HCT116 (cell line): Measurements from ENCODE around the gene ITPR2. TPM values are rescaled to one million over a fixed set of nuclear protein-coding genes. Genes with fewer than 3 reads are reported as not detected.

ENCODE experiments used
- ATAC-seq: fragments of 200-7000 bp; cut with Tn5 transposase; 2 replicates; pipeline ENCODE4 v1.9.1; 2020; ENCODE audit warnings: mild to moderate bottlenecking, moderate library complexity
- BruUV-seq: library from RNA; stranded (reverse); fragments of 400-500 nt; replicated peaks from 2 replicates; lab custom pipeline; 2021; lab: Mats Ljungman, UMichigan
- CTCF ChIA-PET: fragments of 300-600 bp; sonication (Branson Sonifier 250); formaldehyde crosslinking; loops from one replicate; lab custom pipeline; 2021; ENCODE audit warnings: antibody characterized with exemption; lab: Charles Lee
- POLR2A ChIA-PET: fragments of 300-600, 350-600 bp; sonication (Branson Sonifier 250); formaldehyde crosslinking; loops from one replicate; lab custom pipeline; 2021; ENCODE audit warnings: antibody characterized with exemption; lab: Charles Lee
- RAD21 ChIA-PET, 2 experiments: fragments of 300-600 bp; sonication (Branson Sonifier 250); formaldehyde crosslinking; loops; one replicate each; lab custom pipeline; 2023; ENCODE audit warnings: low total read pairs in 2 of 2; ENCODE audit not compliant: uncharacterized antibody in 2 of 2, unreplicated experiment in 2 of 2, low non-redundant PET in 1 of 2; lab: Charles Lee
- DNase-seq: peaks from one replicate; pipeline ENCODE4 v3.0.0-alpha.2; 2010; ENCODE audit warnings: low read depth, low spot score
- H2AFZ ChIP-seq: fragments of 200-600 bp; shearing (Covaris generic), sonication (generic); 2 replicates; pipeline ENCODE4 v1.6.1; 2017; ENCODE audit warnings: low read depth, mixed run types, mixed read lengths, antibody characterized with exemption, low read length; ENCODE audit not compliant: poor library complexity, severe bottlenecking
- H3K27ac ChIP-seq: 2 replicates; pipeline ENCODE4 v1.5.1; 2012; ENCODE audit warnings: low read depth, low read length
- H3K27me3 ChIP-seq: fragments of 200-600 bp; sonication (generic); 2 replicates; pipeline ENCODE4 v1.6.1; 2016; ENCODE audit warnings: mixed run types, low read length, mixed read lengths; ENCODE audit not compliant: insufficient read depth
- H3K36me3 ChIP-seq, 2 experiments: fragments of 200-500 bp in 1 of 2; fragments of 200-600 bp in 1 of 2; sonication (Bioruptor generic) in 1 of 2; sonication (generic) in 1 of 2; 2 replicates each; pipeline versions ENCODE4 v1.5.1 to v1.6.1; 2014 to 2016; ENCODE audit warnings: low read length in 2 of 2, inconsistent platforms in 1 of 2, mixed read lengths in 1 of 2, mixed run types in 1 of 2; ENCODE audit not compliant: insufficient read depth in 2 of 2, control insufficient read depth in 1 of 2
- H3K4me1 ChIP-seq, 2 experiments: fragments of 200-600 bp in 1 of 2; sonication (generic) in 1 of 2; 2 replicates each; pipeline versions ENCODE4 v1.5.1 to v1.6.1; 2012 to 2017; ENCODE audit warnings: low read length in 2 of 2, inconsistent platforms in 1 of 2, mild to moderate bottlenecking in 1 of 2, mixed read lengths in 1 of 2, mixed run types in 1 of 2, moderate library complexity in 1 of 2; ENCODE audit not compliant: insufficient read depth in 2 of 2, control insufficient read depth in 1 of 2
- H3K4me2 ChIP-seq: fragments of 200-600 bp; sonication (generic); 2 replicates; pipeline ENCODE4 v1.6.1; 2017; ENCODE audit warnings: mixed run types, low read length, mixed read lengths
- H3K4me3 ChIP-seq, 2 experiments: fragments of 200-600 bp in 1 of 2; sonication (generic) in 1 of 2; replicated peaks in 1 of 2; 2 replicates each; pipeline ENCODE4 v1.5.1; 2011 to 2016; ENCODE audit warnings: low read length in 2 of 2, control low read depth in 1 of 2, low read depth in 1 of 2, mild to moderate bottlenecking in 1 of 2, mixed read lengths in 1 of 2, mixed run types in 1 of 2
- H3K79me2 ChIP-seq: fragments of 200-600 bp; sonication (generic); 2 replicates; pipeline ENCODE4 v1.6.1; 2017; ENCODE audit warnings: mild to moderate bottlenecking, mixed run types, low read length, moderate library complexity, mixed read lengths; ENCODE audit not compliant: insufficient read depth
- H3K9ac ChIP-seq: fragments of 200-600 bp; sonication (generic); 2 replicates; pipeline ENCODE4 v1.6.1; 2016; ENCODE audit warnings: low read length, mixed read lengths
- H3K9me2 ChIP-seq: fragments of 200-600 bp; sonication (generic), shearing (Covaris generic); 2 replicates; pipeline ENCODE4 v1.6.1; 2017; ENCODE audit warnings: mixed run types, mild to moderate bottlenecking, moderate library complexity; ENCODE audit not compliant: insufficient read depth
- H3K9me3 ChIP-seq, 2 experiments: fragments of 200-500 bp in 1 of 2; fragments of 200-600 bp in 1 of 2; sonication (Bioruptor generic) in 1 of 2; sonication (generic) in 1 of 2; 2 replicates each; pipeline ENCODE4 v1.6.1; 2014 to 2017; ENCODE audit warnings: low read length in 2 of 2, mixed read lengths in 2 of 2, inconsistent platforms in 1 of 2, low read depth in 1 of 2, mild to moderate bottlenecking in 1 of 2, mixed run types in 1 of 2, moderate library complexity in 1 of 2; ENCODE audit not compliant: control insufficient read depth in 1 of 2, insufficient read depth in 1 of 2
- H4K20me1 ChIP-seq: fragments of 200-600 bp; sonication (generic), shearing (Covaris generic); 2 replicates; pipeline ENCODE4 v1.6.1; 2017; ENCODE audit warnings: mixed run types, mild to moderate bottlenecking, moderate library complexity; ENCODE audit not compliant: insufficient read depth
- ATF3 ChIP-seq: IDR thresholded peaks from 2 replicates; pipeline ENCODE4 v1.6.1; 2012
- CBX3 ChIP-seq: IDR thresholded peaks from 2 replicates; pipeline ENCODE4 v1.6.1; 2012; ENCODE audit warnings: low read depth
- CEBPB ChIP-seq: IDR thresholded peaks from 2 replicates; pipeline ENCODE4 v1.6.1; 2012; ENCODE audit warnings: low read depth
- CTCF ChIP-seq, 3 experiments: fragments of 200-600 bp in 1 of 3; sonication (generic) in 1 of 3; IDR thresholded peaks in 2 of 3; conservative IDR thresholded peaks in 1 of 3; 2 replicates each; pipeline ENCODE4 v1.5.1; 2012 to 2017; ENCODE audit warnings: low read depth in 2 of 3, low read length in 2 of 3, antibody characterized with exemption in 1 of 3, borderline replicate concordance in 1 of 3, control low read depth in 1 of 3, mild to moderate bottlenecking in 1 of 3, mixed read lengths in 1 of 3, mixed run types in 1 of 3, moderate library complexity in 1 of 3; ENCODE audit not compliant: insufficient read depth in 1 of 3
- EGR1 ChIP-seq: IDR thresholded peaks from 2 replicates; pipeline ENCODE4 v1.6.1; 2012; ENCODE audit warnings: low read depth
- ELF1 ChIP-seq: IDR thresholded peaks from 2 replicates; pipeline ENCODE4 v1.6.1; 2012; ENCODE audit warnings: low read depth, borderline replicate concordance
- FOSL1 ChIP-seq: IDR thresholded peaks from 2 replicates; pipeline ENCODE4 v1.6.1; 2012; ENCODE audit warnings: low read depth
- MAX ChIP-seq: IDR thresholded peaks from 2 replicates; pipeline ENCODE4 v1.6.1; 2012
- POLR2A ChIP-seq: IDR thresholded peaks from 2 replicates; pipeline ENCODE4 v1.7.0; 2011; ENCODE audit warnings: borderline replicate concordance; ENCODE audit not compliant: insufficient read depth, insufficient read length; ENCODE audit errors: extremely low read depth
- POLR2AphosphoS5 ChIP-seq: IDR thresholded peaks from 2 replicates; pipeline ENCODE4 v1.6.1; 2011; ENCODE audit warnings: mild to moderate bottlenecking, low read depth, low read length, moderate library complexity
- RAD21 ChIP-seq: IDR thresholded peaks from 2 replicates; pipeline ENCODE4 v1.6.1; 2012; ENCODE audit warnings: low read depth, mild to moderate bottlenecking
- SIN3A ChIP-seq: IDR thresholded peaks from 2 replicates; pipeline ENCODE4 v1.6.1; 2012; ENCODE audit warnings: low read depth
- SP1 ChIP-seq: IDR thresholded peaks from 2 replicates; pipeline ENCODE4 v1.6.1; 2012; ENCODE audit warnings: low read depth
- SRF ChIP-seq: IDR thresholded peaks from 2 replicates; pipeline ENCODE4 v1.6.1; 2012; ENCODE audit warnings: low read depth
- YY1 ChIP-seq: IDR thresholded peaks from 2 replicates; pipeline ENCODE4 v1.6.1; 2011; ENCODE audit warnings: low read length, low read depth, moderate library complexity, mild to moderate bottlenecking; ENCODE audit not compliant: insufficient replicate concordance; ENCODE audit errors: extremely low read depth
- ZBTB33 ChIP-seq: IDR thresholded peaks from 2 replicates; pipeline ENCODE4 v1.6.1; 2011; ENCODE audit warnings: mild to moderate bottlenecking, low read length, moderate library complexity; ENCODE audit not compliant: insufficient replicate concordance; ENCODE audit errors: extremely low read depth
- ZFX ChIP-seq: fragments of 450-650 bp; IDR thresholded peaks from 2 replicates; pipeline ENCODE4 v1.6.1; 2017
- ZNF274 ChIP-seq: fragments of 200-500 bp; sonication (Bioruptor generic); IDR thresholded peaks from 2 replicates; pipeline ENCODE4 v1.6.1; 2014; ENCODE audit warnings: mild to moderate bottlenecking, low read depth, low read length, inconsistent platforms
- intact Hi-C: fragments of 100-400 bp; cut with micrococcal nuclease; formaldehyde crosslinking; loops from 2 replicates; pipeline ENCODE4 v1.10.0; 2022
- total RNA-seq: library from RNA; stranded (reverse); gene quantifications from one replicate; pipeline ENCODE4 v1.2.1, GENCODE V29; 2021; ENCODE audit not compliant: unreplicated experiment
- TF ChIP-seq, protein P1 (sequence below): IDR thresholded peaks from 2 replicates; pipeline ENCODE4 v1.6.1; 2012; ENCODE audit warnings: low read depth

ITPR2 gene
- total RNA-seq, 1 experiment from 2014 or later = 6.5 TPM

DNA sequence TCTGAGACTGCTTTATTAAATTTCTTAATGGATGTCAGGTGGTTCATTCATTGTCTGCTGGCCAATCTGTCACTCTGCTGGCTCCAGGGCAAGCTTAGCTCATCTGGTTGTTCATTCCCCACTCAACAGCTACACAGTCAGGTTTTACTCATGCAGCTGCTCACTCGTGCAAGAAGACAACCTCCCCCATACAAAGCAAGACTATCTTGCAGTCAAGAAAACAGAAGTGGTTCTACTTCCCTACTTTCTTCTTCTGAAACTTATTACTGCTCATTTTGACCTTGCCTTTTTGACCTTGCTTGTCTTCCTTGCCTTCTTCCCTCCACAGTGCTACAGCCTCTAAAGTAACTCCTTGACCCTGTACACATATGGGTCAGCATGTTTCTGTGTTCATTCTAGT lies 359.7 kb downstream of the ITPR2 start (continued):
- no peak for TF ChIP-seq ELF1
- TF ChIP-seq RAD21 = no peak

DNA sequence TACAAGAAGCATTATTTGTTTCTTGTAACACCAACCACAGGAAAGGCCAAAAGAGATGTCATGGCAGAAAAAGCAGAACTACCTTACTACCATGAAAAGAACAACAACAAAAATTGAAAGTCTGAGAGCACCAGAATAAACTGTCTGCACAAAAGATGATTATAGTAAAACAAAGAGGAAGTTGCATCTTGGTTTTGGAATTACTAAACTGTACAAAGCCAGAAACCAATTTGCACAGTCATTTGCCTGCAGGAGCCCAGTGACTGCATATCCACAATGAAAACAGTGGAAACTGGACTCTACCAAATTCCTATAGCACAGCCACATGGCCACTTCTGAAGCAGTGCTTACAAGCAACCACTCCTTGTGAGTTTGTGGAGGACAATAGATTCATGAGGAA lies 361.4 kb downstream of the ITPR2 start:
- H3K4me1 ChIP-seq = no peaks in the 10 kb centered on the region
- H3K9me2 ChIP-seq = no peaks in the 10 kb centered on the region
- H4K20me1 ChIP-seq = no peaks in the 10 kb centered on the region
- no peaks in the 10 kb centered on the region for H3K9me3 ChIP-seq
- intact Hi-C loops = no loop called here
- no peaks in the 10 kb centered on the region for H3K79me2 ChIP-seq
- H3K27me3 ChIP-seq = no peaks in the 10 kb centered on the region
- BruUV-seq = no TSS peak
- no peak for ATAC-seq
- no peak overlapping the region for H3K9ac ChIP-seq
- H2AFZ ChIP-seq = no peak overlapping the region
- RAD21 ChIA-PET = no interaction called here
- H3K4me3 ChIP-seq = no peak overlapping the region
- CTCF ChIA-PET = no interaction called here
- POLR2A ChIA-PET = no interaction called here
- no peak for DNase-seq
- TF ChIP-seq ATF3 (no peak), RAD21 (no peak), POLR2AphosphoS5 (no peak), POLR2A (no peak), EGR1 (no peak), ZNF274 (no peak), FOSL1 (no peak), YY1 (no peak), SRF (no peak), CTCF (IDR thresholded peaks at IDR 0.05 in 2 of 3, conservative IDR thresholded peaks at IDR 0.05 in 1 of 3; ENCODE audit: borderline replicate concordance in 1 of 3, insufficient read depth in 1 of 3, low read depth in 2 of 3, low read length in 2 of 3) (no peak), CEBPB (no peak), ELF1 (no peak), SIN3A (no peak), CBX3 (no peak), SP1 (no peak), ZBTB33 (no peak), ZFX (no peak), MAX (no peak)
- TF ChIP-seq, protein P1, sequence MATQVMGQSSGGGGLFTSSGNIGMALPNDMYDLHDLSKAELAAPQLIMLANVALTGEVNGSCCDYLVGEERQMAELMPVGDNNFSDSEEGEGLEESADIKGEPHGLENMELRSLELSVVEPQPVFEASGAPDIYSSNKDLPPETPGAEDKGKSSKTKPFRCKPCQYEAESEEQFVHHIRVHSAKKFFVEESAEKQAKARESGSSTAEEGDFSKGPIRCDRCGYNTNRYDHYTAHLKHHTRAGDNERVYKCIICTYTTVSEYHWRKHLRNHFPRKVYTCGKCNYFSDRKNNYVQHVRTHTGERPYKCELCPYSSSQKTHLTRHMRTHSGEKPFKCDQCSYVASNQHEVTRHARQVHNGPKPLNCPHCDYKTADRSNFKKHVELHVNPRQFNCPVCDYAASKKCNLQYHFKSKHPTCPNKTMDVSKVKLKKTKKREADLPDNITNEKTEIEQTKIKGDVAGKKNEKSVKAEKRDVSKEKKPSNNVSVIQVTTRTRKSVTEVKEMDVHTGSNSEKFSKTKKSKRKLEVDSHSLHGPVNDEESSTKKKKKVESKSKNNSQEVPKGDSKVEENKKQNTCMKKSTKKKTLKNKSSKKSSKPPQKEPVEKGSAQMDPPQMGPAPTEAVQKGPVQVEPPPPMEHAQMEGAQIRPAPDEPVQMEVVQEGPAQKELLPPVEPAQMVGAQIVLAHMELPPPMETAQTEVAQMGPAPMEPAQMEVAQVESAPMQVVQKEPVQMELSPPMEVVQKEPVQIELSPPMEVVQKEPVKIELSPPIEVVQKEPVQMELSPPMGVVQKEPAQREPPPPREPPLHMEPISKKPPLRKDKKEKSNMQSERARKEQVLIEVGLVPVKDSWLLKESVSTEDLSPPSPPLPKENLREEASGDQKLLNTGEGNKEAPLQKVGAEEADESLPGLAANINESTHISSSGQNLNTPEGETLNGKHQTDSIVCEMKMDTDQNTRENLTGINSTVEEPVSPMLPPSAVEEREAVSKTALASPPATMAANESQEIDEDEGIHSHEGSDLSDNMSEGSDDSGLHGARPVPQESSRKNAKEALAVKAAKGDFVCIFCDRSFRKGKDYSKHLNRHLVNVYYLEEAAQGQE = no peak
- H3K27ac ChIP-seq = no peak overlapping the region
- no peak overlapping the region for H3K4me2 ChIP-seq
- no peaks in the 10 kb centered on the region for H3K36me3 ChIP-seq
